PC-9 (cell line): ENCODE measurements around the gene NGDN.

ENCODE experiments used
- EZH2 ChIP-seq: fragments of 200-600 bp; sonication (generic); IDR thresholded peaks from 2 replicates; pipeline ENCODE4 v1.8.0; 2017; ENCODE audit warnings: antibody characterized with exemption, low read depth
- TF ChIP-seq, protein P1 (sequence below): fragments of 200-600 bp; sonication (generic); conservative IDR thresholded peaks from 2 replicates; pipeline ENCODE4 v1.6.1; 2017; ENCODE audit warnings: mixed run types, antibody characterized with exemption, mild to moderate bottlenecking, moderate library complexity

GRCh38 chr14:23520899-23521533, 51.5 kb downstream of the NGDN start:
- TF ChIP-seq, protein P1, sequence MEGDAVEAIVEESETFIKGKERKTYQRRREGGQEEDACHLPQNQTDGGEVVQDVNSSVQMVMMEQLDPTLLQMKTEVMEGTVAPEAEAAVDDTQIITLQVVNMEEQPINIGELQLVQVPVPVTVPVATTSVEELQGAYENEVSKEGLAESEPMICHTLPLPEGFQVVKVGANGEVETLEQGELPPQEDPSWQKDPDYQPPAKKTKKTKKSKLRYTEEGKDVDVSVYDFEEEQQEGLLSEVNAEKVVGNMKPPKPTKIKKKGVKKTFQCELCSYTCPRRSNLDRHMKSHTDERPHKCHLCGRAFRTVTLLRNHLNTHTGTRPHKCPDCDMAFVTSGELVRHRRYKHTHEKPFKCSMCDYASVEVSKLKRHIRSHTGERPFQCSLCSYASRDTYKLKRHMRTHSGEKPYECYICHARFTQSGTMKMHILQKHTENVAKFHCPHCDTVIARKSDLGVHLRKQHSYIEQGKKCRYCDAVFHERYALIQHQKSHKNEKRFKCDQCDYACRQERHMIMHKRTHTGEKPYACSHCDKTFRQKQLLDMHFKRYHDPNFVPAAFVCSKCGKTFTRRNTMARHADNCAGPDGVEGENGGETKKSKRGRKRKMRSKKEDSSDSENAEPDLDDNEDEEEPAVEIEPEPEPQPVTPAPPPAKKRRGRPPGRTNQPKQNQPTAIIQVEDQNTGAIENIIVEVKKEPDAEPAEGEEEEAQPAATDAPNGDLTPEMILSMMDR = no peak
- TF ChIP-seq EZH2 = no peak
